HFF-Myc (cell line): Measurements from ENCODE around the gene PATE1.
A peak's percentile ranks its signal among the peaks of the same experiment; 100 is the strongest.

Source experiments
- DNase-seq: peaks from one replicate; pipeline ENCODE4 v3.0.0-alpha.2; 2011; ENCODE audit warnings: low read depth; ENCODE audit errors: extremely low read depth
- H3K4me3 ChIP-seq: replicated peaks from 2 replicates; pipeline ENCODE4 v1.5.1; 2011; ENCODE audit warnings: low read depth, mild to moderate bottlenecking, control low read depth, low read length
- TF ChIP-seq, protein P1 (sequence below): IDR thresholded peaks from 2 replicates; pipeline ENCODE4 v1.5.1; 2012; ENCODE audit warnings: mild to moderate bottlenecking, low read depth, low read length, control low read depth; ENCODE audit errors: missing control alignments

Gene PATE1

DNA sequence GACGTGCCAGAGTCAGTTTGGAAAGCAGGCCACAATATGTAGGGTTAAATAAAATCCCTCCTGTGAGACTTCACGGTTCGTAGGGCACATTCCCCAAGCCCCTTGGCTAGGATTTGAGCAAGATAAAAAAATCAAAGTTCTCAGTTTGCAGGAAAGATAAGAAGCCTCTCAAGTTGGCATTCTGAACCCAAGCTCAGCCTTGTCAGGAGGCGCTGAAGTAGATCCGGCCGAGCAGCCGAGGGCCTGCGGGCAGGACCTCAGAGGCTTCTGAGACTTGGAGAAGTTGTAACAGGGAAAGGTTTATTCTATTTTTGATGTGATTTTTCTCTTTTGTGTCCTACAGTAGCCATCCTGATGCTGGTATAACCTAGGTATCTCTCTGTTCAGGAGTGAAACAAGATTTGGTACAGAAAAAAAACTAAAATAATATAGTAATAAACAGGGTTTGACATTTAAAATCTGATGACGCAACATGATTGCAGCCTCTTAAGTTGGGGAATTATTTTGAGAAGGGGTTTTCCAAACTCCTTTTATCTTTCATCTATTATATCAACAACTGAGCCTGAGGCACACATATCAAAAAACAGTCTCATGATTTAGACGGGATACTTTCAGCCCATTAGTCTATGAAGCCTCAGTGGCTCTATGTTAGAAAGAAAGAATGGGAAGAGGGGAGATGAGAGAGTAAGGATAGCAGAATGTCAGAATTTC lies 22.4 kb downstream of the PATE1 start:
- H3K4me3 ChIP-seq = no peak overlapping the region
- TF ChIP-seq, protein P1, sequence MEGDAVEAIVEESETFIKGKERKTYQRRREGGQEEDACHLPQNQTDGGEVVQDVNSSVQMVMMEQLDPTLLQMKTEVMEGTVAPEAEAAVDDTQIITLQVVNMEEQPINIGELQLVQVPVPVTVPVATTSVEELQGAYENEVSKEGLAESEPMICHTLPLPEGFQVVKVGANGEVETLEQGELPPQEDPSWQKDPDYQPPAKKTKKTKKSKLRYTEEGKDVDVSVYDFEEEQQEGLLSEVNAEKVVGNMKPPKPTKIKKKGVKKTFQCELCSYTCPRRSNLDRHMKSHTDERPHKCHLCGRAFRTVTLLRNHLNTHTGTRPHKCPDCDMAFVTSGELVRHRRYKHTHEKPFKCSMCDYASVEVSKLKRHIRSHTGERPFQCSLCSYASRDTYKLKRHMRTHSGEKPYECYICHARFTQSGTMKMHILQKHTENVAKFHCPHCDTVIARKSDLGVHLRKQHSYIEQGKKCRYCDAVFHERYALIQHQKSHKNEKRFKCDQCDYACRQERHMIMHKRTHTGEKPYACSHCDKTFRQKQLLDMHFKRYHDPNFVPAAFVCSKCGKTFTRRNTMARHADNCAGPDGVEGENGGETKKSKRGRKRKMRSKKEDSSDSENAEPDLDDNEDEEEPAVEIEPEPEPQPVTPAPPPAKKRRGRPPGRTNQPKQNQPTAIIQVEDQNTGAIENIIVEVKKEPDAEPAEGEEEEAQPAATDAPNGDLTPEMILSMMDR = no peak
- DNase-seq = no peak

GRCh38 chr11:125770583-125770982 lies 24.5 kb downstream of the PATE1 start:
- TF ChIP-seq, protein P1 = no peak
- no peak overlapping the region for H3K4me3 ChIP-seq
- no peak for DNase-seq

GRCh38 chr11:125772834-125773505 lies 26.9 kb downstream of the PATE1 start:
- TF ChIP-seq, protein P1 = no peak
- no peak overlapping the region for H3K4me3 ChIP-seq
- DNase-seq = no peak

DNA sequence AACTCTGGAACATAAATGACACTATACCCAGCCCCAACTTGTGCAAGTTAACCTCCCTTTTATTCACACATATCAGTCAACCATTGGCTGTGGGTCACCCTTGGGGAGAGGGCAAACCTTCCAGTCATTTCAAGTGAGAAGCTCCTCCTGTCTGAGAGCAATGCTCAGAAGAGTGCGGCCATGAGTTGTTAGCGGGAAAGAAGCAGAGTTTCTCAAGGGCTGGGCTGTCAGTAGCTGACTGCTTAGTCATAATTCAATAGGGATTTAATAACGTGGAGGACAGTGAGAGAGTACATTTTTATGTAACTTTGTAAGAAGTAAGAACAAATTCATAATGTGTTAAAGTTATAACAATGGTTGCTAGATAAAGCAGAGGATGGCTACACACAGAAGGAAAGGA lies 27.4 kb downstream of the PATE1 start:
- TF ChIP-seq, protein P1 = no peak
- no peak for DNase-seq
- no peak overlapping the region for H3K4me3 ChIP-seq

DNA sequence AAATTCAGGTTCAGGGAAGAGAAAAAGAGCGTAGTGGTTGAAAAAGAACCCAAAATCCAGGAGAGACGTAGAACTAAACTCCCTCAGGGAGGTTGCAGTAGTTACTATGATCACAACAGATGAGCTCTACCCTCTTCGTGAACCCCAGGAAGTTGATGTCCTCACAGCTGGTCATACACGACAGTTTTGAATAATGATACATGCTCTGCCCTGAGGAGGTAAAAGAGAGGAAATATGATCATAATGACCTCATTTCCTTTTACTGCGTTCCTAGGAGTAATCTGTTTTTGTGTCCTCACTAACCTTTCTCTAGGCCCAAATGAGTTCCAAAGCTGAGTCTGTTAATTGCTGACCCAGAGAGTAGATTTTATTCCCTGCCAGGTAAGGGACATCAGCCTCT lies 31.2 kb downstream of the PATE1 start:
- TF ChIP-seq, protein P1 = no peak

GRCh38 chr11:125778728-125779127 lies 32.6 kb downstream of the PATE1 start, which contains the start of gene PATE2:
Gene PATE2 (minus strand): TSS chr11:125778828. CDS start chr11:125778773, 55 bp downstream.
- TF ChIP-seq, protein P1 = no peak
- H3K4me3 ChIP-seq = no peak within 1 kb of the TSS
- no peak for DNase-seq

More for the DNA sequence above, 31.2 kb downstream of the PATE1 start:
- H3K4me3 ChIP-seq = no peak overlapping the region
- DNase-seq = peak; percentile 5

DNA sequence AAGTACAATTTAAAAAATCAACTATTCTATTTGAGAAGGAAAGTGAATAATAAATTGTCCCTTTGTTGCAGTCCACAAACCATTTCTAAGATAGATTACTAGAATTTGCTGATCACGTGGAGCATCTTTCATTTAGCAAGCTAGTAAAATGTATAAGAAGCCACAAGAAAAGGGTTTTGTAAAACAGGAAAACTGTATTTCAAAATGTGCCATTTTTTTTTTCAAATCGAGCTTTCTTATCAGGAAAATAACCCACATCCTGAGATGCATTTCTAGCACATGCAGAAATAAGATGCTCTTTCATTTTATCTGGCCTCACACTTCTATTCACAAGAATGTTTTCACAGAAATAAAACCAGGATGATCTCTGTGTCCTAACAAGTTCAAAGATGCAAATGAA lies 38.6 kb downstream of the PATE1 start:
- TF ChIP-seq, protein P1 = no peak
- no peak for DNase-seq
- no peak overlapping the region for H3K4me3 ChIP-seq
